GM12878 (cell line): ENCODE measurements around the gene LRRC19. TPM values are rescaled to one million over a fixed set of nuclear protein-coding genes. Genes with fewer than 3 reads are reported as not detected.
A peak's percentile ranks its signal among the peaks of the same experiment; 100 is the strongest.

Experiments
- BMI1 ChIP-seq: fragments of 450-650 bp; IDR thresholded peaks from 2 replicates; pipeline ENCODE4 v1.6.1; 2016; ENCODE audit warnings: mild to moderate bottlenecking, moderate library complexity, borderline replicate concordance
- CBFB ChIP-seq: IDR thresholded peaks from 2 replicates; pipeline ENCODE4 v1.6.1; 2016; ENCODE audit warnings: antibody characterized with exemption, low read depth
- CBX5 ChIP-seq: sonication (generic); IDR thresholded peaks from 2 replicates; pipeline ENCODE4 v1.6.1; 2016; ENCODE audit warnings: low read depth, moderate library complexity, mild to moderate bottlenecking, inconsistent platforms
- CEBPB ChIP-seq, 2 experiments: fragments of 150-350 bp in 1 of 2; IDR thresholded peaks; 2 replicates each; pipeline ENCODE4 v1.6.1; 2012 to 2014; ENCODE audit warnings: low read depth in 2 of 2, low read length in 2 of 2, borderline replicate concordance in 1 of 2, inconsistent platforms in 1 of 2
- DPF2 ChIP-seq: fragments of 450-650 bp; IDR thresholded peaks from 2 replicates; pipeline ENCODE4 v1.6.1; 2017; ENCODE audit warnings: mild to moderate bottlenecking
- E4F1 ChIP-seq: fragments of 450-650 bp; IDR thresholded peaks from 2 replicates; pipeline ENCODE4 v1.6.1; 2018; ENCODE audit warnings: borderline replicate concordance, mild to moderate bottlenecking; ENCODE audit not compliant: partially characterized antibody
- EED ChIP-seq: sonication (generic); IDR thresholded peaks from 2 replicates; pipeline ENCODE4 v1.6.1; 2016; ENCODE audit warnings: antibody characterized with exemption, low read depth
- HDGF ChIP-seq: fragments of 450-650 bp; IDR thresholded peaks from 2 replicates; pipeline ENCODE4 v1.6.1; 2016; ENCODE audit warnings: antibody characterized with exemption
- KLF5 ChIP-seq: fragments of 450-650 bp; IDR thresholded peaks from 2 replicates; pipeline ENCODE4 v1.6.1; 2014; ENCODE audit warnings: mild to moderate bottlenecking; ENCODE audit not compliant: partially characterized antibody
- NKRF ChIP-seq: fragments of 450-650 bp; conservative IDR thresholded peaks from 2 replicates; pipeline ENCODE4 v1.6.1; 2017; ENCODE audit warnings: mild to moderate bottlenecking, moderate library complexity
- NR2F1 ChIP-seq: fragments of 450-650 bp; conservative IDR thresholded peaks from 2 replicates; pipeline ENCODE4 v1.6.1; 2017; ENCODE audit warnings: mild to moderate bottlenecking
- POLR2A ChIP-seq: IDR thresholded peaks from 2 replicates; pipeline ENCODE4 v1.6.1; 2011; ENCODE audit warnings: low read depth, mild to moderate bottlenecking, low read length
- RCOR1 ChIP-seq: conservative IDR thresholded peaks from 2 replicates; pipeline ENCODE4 v1.6.1; 2012; ENCODE audit warnings: low read depth, low read length, improper control_type of control experiment
- REST ChIP-seq: IDR thresholded peaks from 2 replicates; pipeline ENCODE4 v1.6.1; 2012; ENCODE audit warnings: mild to moderate bottlenecking, low read depth, low read length
- SPI1 ChIP-seq: IDR thresholded peaks from 2 replicates; pipeline ENCODE4 v1.6.1; 2011; ENCODE audit warnings: low read depth, mild to moderate bottlenecking, low read length, moderate library complexity, borderline replicate concordance; ENCODE audit not compliant: insufficient read depth
- TBL1XR1 ChIP-seq: IDR thresholded peaks from 2 replicates; pipeline ENCODE4 v1.6.1; 2012; ENCODE audit warnings: low read depth, low read length, improper control_type of control experiment
- ZBTB40 ChIP-seq: fragments of 450-650 bp; IDR thresholded peaks from 2 replicates; pipeline ENCODE4 v1.6.1; 2016; ENCODE audit warnings: mild to moderate bottlenecking, moderate library complexity, borderline replicate concordance
- polyA plus RNA-seq, 11 experiments: library from polyadenylated mRNA; depleted of rRNA in 4 of 11; unstranded in 6 of 11; stranded (reverse) in 5 of 11; fragments of >200 nt; fragmentation: Nextera tagmentation in 4 of 11; fragmentation: Illumina TruSeq in 1 of 11; extraction: Ambion mirVana in 4 of 11; extraction: Trizol in 1 of 11; gene quantifications; 1 replicate in 1 of 11; 2 replicates in 10 of 11; pipeline versions ENCODE4 v1.2.1 to v1.2.3, GENCODE V29; 2011 to 2016; ENCODE audit warnings: inconsistent platforms in 2 of 11, missing spikeins in 2 of 11, low read depth in 1 of 11
- total RNA-seq, 4 experiments: library from RNA; depleted of rRNA in 3 of 4; stranded (reverse); fragments of >200 nt in 3 of 4; fragmentation: Illumina TruSeq in 1 of 4; extraction: Trizol in 1 of 4; gene quantifications; 2 replicates each; pipeline versions ENCODE4 v1.2.1 to v1.2.3, GENCODE V29; 2013 to 2021

LRRC19 gene
- total and polyA plus RNA-seq, 10 of the 15 experiments (the other 5 are each of a cell fraction or from before 2014, with no cell fraction given): 0.02 to 0.20 (median 0.08) TPM; not detected in 6

GRCh38 chr9:26946753-26947727 lies 58.4 kb downstream of the LRRC19 start, which contains the start of gene PLAA (continued):
- TF ChIP-seq NKRF (peak; percentile 92), CBX5 (peak; percentile 65; the same call in 1 of the 2 replicates), DPF2 (peak; percentile 60; the same call in 1 of the 2 replicates), KLF5 (no peak), ZBTB40 (peak; percentile 98), POLR2A (peak; percentile 87), REST (no peak), E4F1 (peak; percentile 64), BMI1 (no peak), TBL1XR1 (no peak), CEBPB (IDR thresholded peaks at IDR 0.05; ENCODE audit: borderline replicate concordance in 1 of 2, low read depth in 2 of 2, low read length in 2 of 2) (no peak), HDGF (peak; percentile 61; the same call in 1 of the 2 replicates), EED (no peak), RCOR1 (no peak), SPI1 (no peak), CBFB (peak; percentile 63; the same call in 1 of the 2 replicates), NR2F1 (0 out of 2 replicates have a peak, but pooled peaks have one; percentile 30)
